HAP-1 (cell line): ENCODE results near the gene REV1.
"Not testable (repeated sequence)": the region's sequence is repeated elsewhere in the genome, so short reads cannot be mapped to it uniquely, and the experiment has no call there.

Experiments
- DNase-seq, 2 experiments: peaks; one replicate each; pipeline ENCODE4 v3.0.0-alpha.2; 2016 to 2020; ENCODE audit warnings: low spot score in 2 of 2
- H3K27me3 ChIP-seq: fragments of 250-450 bp; sonication (Bioruptor Pico); 2 replicates; pipeline ENCODE4 v1.5.1; 2020; ENCODE audit warnings: low read depth, mild to moderate bottlenecking, moderate library complexity
- H3K36me3 ChIP-seq: fragments of 250-450 bp; sonication (Bioruptor Pico); replicated peaks from 2 replicates; pipeline ENCODE4 v1.5.1; 2020; ENCODE audit warnings: mild to moderate bottlenecking
- H3K4me1 ChIP-seq: fragments of 250-450 bp; sonication (Bioruptor Pico); 2 replicates; pipeline ENCODE4 v1.5.1; 2020; ENCODE audit warnings: mild to moderate bottlenecking
- H3K4me3 ChIP-seq: fragments of 250-450 bp; sonication (Bioruptor Pico); 2 replicates; pipeline ENCODE4 v1.5.1; 2020; ENCODE audit warnings: mild to moderate bottlenecking, moderate library complexity
- H3K9me3 ChIP-seq: fragments of 250-450 bp; sonication (Bioruptor Pico); 2 replicates; pipeline ENCODE4 v1.5.1; 2020; ENCODE audit warnings: mild to moderate bottlenecking, moderate library complexity
- in situ Hi-C: fragments of 300-500 bp; cut with MboI; formaldehyde crosslinking; loops from 3 replicates; pipeline ENCODE4 v1.14.3; 2020; ENCODE audit warnings: low sequenced_read_pairs, inconsistent platforms, mixed read lengths

REV1 gene

DNA sequence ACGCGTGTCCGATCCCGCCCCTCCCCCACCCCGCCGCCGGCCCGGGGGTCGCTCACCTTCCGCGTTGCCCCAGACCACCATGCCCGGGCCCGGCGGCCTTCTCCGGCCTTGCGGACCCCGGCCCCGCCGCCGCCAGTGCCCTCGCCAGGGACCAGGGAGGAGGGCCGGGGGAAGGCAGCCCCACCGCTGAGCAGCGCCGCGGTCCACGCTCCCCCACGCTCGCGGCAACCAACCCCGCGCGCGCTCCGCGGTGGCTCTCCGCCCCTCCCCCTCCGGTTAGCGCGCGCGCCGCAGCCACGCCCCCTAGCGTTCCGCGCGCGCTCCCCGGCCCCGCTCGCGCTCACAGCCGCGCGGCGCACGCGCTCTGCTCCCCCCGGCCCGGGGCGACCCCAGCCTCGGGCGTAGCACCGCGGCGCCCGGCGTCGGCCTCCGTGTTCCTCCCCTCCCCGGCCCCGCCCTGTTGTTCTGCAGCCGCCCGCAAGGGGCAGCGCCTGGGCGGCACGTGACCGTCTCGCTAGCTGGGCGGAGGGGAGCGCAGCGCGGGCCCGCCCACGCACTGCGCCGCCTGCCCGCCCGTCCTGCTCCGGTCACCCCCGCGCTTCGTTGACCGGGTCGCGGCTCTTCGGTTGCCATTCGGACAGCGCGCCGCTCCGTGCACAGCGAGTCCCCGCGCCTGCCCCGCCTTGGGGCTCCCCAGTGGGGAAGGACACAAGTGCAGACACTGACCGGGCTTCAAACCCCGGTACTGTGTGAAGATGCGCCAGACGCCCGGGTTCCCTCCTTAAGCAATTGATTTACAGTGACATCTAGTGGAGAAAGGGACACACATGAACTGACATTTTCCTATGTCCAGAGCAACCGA is at the start of gene REV1:
Gene REV1, minus strand, starts transcription at position 257 of the 862 bp plus-strand sequence. CDS start 25,042 bp downstream, outside the sequence.
- H3K4me3 ChIP-seq, result peak within 1 kb of the TSS; percentile 80
- in situ Hi-C loops, result loop anchor here (25.0 kb wide), 1 partner anchor 303 kb away; the partner anchor contains the start of genes MITD1 and MRPL30
- peaks cover 3% of the 10 kb centered on the region; the same call in 1 of the 2 replicates for H3K27me3 ChIP-seq
- H3K36me3 ChIP-seq, result no peaks in the 10 kb centered on the region
- no peaks in the 10 kb centered on the region for H3K9me3 ChIP-seq
- peaks cover 15% of the 10 kb centered on the region for H3K4me1 ChIP-seq
- peak; percentile 90 to 96 for DNase-seq

DNA sequence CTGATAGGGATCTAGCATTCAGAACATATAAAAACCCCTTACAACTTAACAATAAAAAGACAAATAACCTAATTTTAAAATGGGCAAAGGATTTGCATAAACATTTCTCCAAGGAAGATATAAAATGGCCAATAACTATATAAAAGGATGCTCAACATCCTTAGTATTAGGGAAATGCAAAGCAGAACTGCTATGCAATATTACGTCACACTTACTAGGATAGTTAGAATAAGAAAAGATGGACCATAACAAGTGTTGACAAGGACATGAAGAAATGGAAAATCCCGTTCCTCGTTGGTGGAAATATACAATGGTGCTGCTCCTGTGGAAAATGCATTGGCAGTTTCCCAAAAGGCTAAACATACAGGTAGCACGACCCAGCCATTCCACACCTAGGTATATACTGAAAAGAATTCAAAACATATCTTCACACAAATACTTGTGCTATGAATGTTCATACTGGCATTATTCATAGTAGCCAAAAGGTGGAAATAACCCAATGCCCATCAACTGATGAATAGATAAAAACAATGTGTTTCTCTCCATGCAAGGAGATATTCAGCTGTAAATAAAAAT is 48.2 kb upstream of the REV1 start:
- Histone ChIP-seq H3K27me3 (peaks cover 14% of the 10 kb centered on the region), H3K36me3 (no peaks in the 10 kb centered on the region), H3K4me1 (no peaks in the 10 kb centered on the region), H3K9me3 (peaks cover 4% of the 10 kb centered on the region; the same call in 1 of the 2 replicates), H3K4me3 (no peak overlapping the region)
- in situ Hi-C loops, result no loop called here
- no peak for DNase-seq

DNA sequence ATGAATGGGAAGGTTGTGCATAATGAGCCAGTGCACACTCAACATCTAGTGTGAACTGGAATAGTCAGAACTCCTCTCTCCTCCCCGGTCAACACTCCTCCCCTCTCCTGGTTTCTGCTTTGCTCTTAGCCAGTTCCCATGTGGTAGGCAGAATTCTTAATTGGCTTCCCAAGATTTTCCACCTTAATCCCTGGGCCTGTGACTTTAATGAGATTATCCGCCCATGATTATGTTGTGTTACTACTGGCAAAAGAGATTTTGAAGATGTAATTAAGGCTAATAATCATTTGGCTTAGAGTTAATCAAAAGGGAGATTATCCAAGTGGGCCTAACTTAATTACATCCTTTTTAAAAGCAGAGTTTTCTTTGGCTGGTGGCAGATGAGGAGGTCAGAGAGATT is 34.2 kb upstream of the REV1 start:
- Histone ChIP-seq H3K36me3 (no peaks in the 10 kb centered on the region), H3K9me3 (no peaks in the 10 kb centered on the region), H3K4me3 (no peak overlapping the region), H3K27me3 (no peaks in the 10 kb centered on the region), H3K4me1 (no peaks in the 10 kb centered on the region; the same call in 1 of the 2 replicates)
- in situ Hi-C loops, result no loop called here
- DNase-seq, result no peak

DNA sequence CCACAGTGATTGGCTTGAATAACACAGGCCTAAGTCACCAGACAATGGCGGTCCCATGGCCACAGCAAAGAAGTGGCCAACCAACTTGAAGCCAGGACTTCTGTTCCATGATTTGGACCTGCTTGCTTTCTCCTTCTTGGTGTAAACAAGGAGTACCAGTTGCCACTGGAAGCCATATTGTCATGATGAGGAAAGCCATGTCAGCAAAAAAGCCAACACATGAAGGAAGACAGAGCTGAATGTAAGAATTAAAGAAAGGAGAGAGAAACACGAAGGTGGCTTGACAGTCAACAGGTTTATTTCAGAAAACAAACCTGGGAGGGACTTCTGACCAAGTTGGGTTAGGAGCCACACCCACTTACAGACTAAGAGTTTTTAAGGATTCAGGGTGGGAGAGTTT is 32.3 kb upstream of the REV1 start:
- DNase-seq, result no peak
- Histone ChIP-seq H3K4me1 (no peaks in the 10 kb centered on the region; the same call in 1 of the 2 replicates), H3K4me3 (no peak overlapping the region), H3K9me3 (no peaks in the 10 kb centered on the region), H3K36me3 (no peaks in the 10 kb centered on the region), H3K27me3 (no peaks in the 10 kb centered on the region)
- in situ Hi-C loops, result no loop called here

DNA sequence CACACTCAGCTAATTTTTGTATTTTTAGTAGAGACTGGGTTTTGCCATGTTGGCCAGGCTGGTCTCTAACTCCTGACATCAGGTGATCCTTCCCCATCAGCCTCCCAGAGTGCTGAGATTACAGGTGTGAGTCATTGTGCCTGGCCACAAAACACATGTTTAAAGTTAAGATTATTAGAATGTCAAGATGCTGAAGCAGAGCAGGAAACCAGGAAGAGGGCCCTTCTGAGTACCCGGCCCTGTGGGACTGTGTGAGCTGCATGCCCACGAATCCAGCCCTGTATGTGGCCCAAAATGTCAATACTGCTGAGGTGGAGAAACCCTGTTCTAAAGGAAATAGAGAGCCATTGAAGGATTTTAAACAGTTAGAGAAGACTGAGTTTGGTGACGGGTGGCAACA is 31.0 kb upstream of the REV1 start:
- H3K9me3 ChIP-seq, result no peaks in the 10 kb centered on the region
- no peaks in the 10 kb centered on the region for H3K36me3 ChIP-seq
- H3K4me1 ChIP-seq, result no peaks in the 10 kb centered on the region; the same call in 1 of the 2 replicates
- DNase-seq, result no peak
- H3K4me3 ChIP-seq, result no peak overlapping the region
- H3K27me3 ChIP-seq, result no peaks in the 10 kb centered on the region
- in situ Hi-C loops, result no loop called here

DNA sequence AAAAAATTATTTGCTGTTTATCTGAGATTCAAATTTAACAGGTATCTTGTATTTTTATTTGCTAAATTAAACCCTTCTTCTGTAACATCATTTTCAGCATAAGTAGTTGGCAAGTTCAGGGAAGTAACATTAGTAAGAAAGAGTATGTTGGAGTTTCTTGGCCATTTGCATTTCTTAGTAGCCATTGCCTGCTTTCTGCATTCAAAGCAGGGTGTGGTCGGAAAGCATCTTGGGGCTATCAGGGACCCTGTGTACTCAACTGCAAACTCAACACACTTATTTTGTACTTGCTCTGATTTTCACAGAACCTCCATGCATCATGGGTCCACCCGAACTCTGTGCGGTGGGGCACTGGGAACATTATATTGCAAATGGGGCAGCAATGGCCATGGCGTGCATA is 30.4 kb upstream of the REV1 start:
- no peaks in the 10 kb centered on the region for H3K27me3 ChIP-seq
- no peak overlapping the region for H3K4me3 ChIP-seq
- H3K9me3 ChIP-seq, result no peaks in the 10 kb centered on the region
- no peak for DNase-seq
- H3K4me1 ChIP-seq, result no peaks in the 10 kb centered on the region; the same call in 1 of the 2 replicates
- in situ Hi-C loops, result no loop called here
- H3K36me3 ChIP-seq, result no peaks in the 10 kb centered on the region

DNA sequence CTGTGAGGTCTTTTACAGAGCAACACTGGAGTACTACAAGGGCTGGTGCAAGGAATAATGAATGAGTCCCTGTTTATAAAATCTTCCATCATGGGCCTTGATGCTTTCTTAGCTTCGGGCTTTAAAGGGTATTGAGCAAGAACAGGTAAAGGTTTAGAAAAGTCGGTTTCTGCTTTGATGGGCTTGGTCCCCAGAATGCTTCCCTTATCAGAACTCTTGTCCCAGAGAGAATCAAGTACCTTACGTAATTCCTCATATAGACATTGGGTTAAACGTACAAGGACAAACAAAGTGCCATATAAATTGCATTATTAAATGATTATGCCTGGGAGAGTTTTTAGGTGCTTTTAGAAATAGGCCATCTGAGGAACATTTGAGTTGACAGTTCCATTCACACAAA is 24.5 kb upstream of the REV1 start:
- no peak overlapping the region for H3K4me3 ChIP-seq
- H3K9me3 ChIP-seq, result no peaks in the 10 kb centered on the region
- no peaks in the 10 kb centered on the region for H3K36me3 ChIP-seq
- no peaks in the 10 kb centered on the region; the same call in 1 of the 2 replicates for H3K27me3 ChIP-seq
- no peak for DNase-seq
- in situ Hi-C loops, result no loop called here
- H3K4me1 ChIP-seq, result no peaks in the 10 kb centered on the region

DNA sequence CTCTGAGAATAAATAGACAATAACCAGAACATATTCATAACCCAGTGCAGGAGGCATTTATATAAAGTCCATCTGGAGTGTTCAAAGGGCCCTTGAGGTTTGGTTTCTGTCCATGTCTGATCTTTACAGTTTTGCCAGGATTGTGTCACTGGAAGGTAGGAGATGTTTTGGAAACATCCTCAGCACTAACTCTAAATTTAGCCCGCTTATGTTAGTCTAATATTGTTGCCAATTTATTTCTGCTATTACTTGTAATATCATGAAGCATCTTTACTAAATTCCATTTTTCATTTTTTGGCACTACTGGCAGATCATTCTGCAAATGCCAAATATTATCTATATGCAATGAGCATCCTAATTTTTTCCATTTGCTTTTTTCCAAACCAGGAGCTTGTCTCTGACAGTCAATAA is 22.4 kb upstream of the REV1 start:
- DNase-seq, result no peak
- Histone ChIP-seq H3K4me3 (no peak overlapping the region), H3K36me3 (no peaks in the 10 kb centered on the region), H3K9me3 (no peaks in the 10 kb centered on the region), H3K27me3 (no peaks in the 10 kb centered on the region; the same call in 1 of the 2 replicates), H3K4me1 (no peaks in the 10 kb centered on the region)
- in situ Hi-C loops, result no loop called here

DNA sequence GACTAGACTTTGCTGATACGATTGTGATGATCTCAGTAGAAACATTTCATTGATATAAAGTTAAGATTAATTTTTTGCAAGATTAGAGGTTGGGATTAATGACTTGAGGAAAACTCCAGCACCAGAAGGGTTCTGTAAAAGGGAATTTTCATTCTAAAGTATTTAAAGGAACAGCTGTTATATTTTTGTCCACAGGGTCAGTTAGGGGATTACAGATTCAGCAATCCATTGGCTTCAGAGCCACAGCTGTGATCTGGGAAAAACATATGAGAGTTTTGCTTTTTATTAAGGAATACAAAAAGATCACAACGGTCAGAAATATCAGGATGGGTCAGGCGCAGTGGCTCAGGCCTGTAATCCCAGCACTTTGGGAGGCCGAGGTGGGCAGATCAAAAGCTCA is 19.6 kb upstream of the REV1 start:
- no peaks in the 10 kb centered on the region for H3K9me3 ChIP-seq
- H3K4me1 ChIP-seq, result no peaks in the 10 kb centered on the region
- H3K27me3 ChIP-seq, result peaks cover 7% of the 10 kb centered on the region
- in situ Hi-C loops, result no loop called here
- no peaks in the 10 kb centered on the region for H3K36me3 ChIP-seq
- H3K4me3 ChIP-seq, result no peak overlapping the region
- no peak for DNase-seq

DNA sequence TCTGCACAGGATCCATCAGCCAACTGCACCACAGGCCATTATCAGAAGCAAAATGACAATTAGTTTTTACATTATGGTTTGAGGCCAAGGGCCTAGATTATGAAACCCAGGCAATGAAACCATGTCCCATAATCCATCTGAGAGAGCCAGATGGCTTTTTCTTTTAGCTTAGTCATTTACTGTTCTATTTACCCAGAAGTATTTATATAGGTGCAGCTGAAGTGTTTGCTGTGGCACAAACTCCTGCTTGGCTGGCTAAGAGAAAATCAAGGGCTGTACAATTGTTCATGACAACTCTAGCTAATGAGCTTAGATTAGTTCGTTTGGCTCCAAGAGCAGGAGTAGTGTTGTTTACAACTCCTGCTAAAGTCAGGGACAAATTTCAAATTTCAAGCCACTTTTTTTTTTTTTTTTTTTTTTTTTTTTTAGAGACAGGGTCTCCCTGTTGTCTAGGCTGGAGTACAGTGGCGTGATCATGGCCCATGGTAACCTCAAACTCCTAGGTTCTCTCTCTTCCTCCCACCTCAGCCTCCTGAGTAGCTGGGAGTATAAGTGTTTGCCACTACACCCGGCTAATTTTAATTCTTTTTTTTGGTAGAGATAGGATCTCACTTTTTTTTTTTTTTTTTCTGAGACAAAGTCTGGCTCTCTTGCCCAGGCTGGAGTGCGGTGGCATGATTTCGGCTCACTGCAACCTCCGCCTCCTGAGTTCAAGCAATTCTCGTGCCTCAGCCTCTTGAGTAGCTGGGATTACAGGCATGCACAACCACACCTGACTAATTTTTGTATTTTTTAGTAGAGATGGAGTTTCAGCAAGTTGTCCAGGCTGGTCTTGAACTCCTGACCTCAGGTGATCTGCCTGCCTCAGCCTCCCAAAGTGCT is 18.4 kb upstream of the REV1 start:
- Histone ChIP-seq H3K4me1 (no peaks in the 10 kb centered on the region), H3K27me3 (peaks cover 7% of the 10 kb centered on the region), H3K36me3 (no peaks in the 10 kb centered on the region), H3K4me3 (no peak overlapping the region), H3K9me3 (no peaks in the 10 kb centered on the region)
- no peak for DNase-seq
- in situ Hi-C loops, result no loop called here

DNA sequence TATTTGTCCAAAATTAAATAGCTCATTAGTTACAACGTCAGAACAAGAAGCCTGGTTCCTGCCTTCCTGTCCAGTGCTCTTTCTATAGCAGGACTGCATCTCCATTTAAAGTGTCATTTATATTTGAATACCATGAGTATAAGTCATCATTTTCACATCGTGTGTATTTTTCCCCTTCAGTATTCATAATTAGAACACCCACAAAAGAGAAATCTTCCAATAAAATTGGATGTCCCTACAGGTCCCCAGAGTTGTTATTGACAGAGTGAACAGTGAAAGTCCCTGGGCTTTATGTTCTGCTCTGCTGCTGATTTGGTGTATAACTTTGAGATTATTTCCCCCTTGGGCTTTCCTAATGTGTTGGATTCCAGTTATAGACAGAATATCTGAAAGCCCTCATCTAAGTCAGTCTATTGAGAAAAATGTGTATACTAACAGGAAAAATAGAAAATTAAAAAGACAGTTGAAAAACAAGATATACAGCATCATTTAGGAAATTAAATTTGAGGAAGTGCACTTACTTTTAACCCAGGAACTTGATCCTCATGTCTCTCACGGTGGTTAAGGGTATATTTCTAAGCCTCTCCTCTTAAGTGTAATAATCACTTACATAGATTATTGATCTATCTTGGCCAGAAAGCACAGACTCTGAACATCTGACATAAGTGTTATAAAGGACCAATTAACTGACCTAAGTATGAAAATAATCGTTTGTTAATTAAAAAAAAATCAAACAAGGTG is 15.2 kb upstream of the REV1 start:
- Histone ChIP-seq H3K4me3 (no peak overlapping the region), H3K36me3 (no peaks in the 10 kb centered on the region), H3K9me3 (no peaks in the 10 kb centered on the region), H3K4me1 (no peaks in the 10 kb centered on the region), H3K27me3 (peaks cover 16% of the 10 kb centered on the region)
- no peak for DNase-seq
- in situ Hi-C loops, result no loop called here

DNA sequence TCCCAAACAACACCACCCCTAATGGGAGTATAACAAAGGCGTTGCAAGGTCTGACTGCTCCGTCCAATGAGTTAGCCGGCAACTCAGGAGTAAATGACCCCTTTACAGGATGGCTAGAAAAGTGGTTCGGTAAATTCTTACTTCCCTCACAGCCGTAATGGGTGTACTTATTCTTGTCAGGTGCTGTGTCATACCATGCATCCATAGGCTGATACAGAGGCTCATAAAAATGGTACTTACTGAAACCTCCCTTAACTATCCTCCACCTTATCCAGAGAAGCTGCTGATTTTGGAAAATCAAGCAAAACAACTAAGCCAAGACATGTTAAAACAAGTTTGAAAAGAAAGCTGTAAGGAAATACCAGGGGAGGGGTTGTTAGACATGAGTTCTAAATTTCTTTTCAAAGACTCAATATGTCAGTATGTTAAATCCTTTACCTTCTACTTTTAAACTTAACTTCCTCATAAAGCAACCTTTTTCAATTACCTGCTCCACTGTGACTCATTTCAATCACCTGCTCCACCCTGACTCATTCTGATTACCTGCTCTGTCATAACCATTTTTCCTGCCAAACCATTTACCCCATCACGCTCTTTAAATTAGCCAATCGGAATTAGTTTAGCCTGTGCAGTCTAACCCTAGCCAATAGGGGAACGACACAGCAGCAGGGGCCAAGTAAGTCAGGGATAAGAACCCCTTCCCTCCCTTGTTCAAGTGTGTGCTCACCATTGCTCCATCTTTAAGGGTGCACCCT is 14.0 kb upstream of the REV1 start:
- DNase-seq, H3K4me1 ChIP-seq, in situ Hi-C loops, H3K9me3 ChIP-seq, H3K36me3 ChIP-seq, H3K4me3 ChIP-seq: not testable (repeated sequence)
- peaks cover 26% of the 10 kb centered on the region for H3K27me3 ChIP-seq
